ENCODE data around the gene LY86.

DNA sequence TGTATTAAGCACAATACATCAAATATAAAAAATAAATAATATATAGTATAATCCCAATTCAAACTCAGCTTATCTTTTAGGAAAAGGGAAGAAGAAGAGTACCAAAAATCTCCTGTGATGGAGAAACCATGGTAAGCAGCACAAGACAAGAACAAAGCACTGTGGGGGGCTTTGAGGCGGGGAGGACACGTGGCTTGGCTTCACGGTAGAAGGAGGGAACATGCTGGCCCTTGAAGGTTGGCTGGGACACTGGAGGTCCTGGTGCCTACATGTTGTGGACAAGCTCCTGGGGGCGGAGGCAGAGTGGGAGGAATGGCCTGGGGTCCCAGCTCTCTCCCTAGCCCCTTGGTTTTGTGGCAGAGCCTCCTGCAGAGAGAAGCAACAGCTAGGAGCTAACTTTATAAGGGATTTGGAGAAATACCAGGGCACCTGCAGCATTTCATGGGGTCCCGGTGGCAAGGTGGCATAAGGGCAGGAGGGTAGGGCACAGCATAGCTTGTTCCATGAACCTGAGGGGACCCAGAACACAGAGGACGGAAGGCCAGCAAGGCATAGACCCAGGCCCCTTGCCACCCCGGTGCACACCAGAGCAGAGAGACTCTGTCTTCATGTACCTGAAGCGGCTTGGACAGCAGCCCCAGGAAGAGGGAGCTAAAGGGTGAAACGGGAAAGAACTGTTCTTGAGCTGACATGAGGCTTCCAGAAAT, 72.0 kb downstream of the LY86 start:
- TF ChIP-seq EZH2phosphoT487 (IDR thresholded peaks at IDR 0.05; ENCODE audit: low read depth), result no peak
- TF ChIP-seq, protein P1, sequence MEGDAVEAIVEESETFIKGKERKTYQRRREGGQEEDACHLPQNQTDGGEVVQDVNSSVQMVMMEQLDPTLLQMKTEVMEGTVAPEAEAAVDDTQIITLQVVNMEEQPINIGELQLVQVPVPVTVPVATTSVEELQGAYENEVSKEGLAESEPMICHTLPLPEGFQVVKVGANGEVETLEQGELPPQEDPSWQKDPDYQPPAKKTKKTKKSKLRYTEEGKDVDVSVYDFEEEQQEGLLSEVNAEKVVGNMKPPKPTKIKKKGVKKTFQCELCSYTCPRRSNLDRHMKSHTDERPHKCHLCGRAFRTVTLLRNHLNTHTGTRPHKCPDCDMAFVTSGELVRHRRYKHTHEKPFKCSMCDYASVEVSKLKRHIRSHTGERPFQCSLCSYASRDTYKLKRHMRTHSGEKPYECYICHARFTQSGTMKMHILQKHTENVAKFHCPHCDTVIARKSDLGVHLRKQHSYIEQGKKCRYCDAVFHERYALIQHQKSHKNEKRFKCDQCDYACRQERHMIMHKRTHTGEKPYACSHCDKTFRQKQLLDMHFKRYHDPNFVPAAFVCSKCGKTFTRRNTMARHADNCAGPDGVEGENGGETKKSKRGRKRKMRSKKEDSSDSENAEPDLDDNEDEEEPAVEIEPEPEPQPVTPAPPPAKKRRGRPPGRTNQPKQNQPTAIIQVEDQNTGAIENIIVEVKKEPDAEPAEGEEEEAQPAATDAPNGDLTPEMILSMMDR (IDR thresholded peaks at IDR 0.05; ENCODE audit: low read depth, low read length), result no peak
